ENCODE measurements around the gene ULK1.

The ULK1 gene

DNA sequence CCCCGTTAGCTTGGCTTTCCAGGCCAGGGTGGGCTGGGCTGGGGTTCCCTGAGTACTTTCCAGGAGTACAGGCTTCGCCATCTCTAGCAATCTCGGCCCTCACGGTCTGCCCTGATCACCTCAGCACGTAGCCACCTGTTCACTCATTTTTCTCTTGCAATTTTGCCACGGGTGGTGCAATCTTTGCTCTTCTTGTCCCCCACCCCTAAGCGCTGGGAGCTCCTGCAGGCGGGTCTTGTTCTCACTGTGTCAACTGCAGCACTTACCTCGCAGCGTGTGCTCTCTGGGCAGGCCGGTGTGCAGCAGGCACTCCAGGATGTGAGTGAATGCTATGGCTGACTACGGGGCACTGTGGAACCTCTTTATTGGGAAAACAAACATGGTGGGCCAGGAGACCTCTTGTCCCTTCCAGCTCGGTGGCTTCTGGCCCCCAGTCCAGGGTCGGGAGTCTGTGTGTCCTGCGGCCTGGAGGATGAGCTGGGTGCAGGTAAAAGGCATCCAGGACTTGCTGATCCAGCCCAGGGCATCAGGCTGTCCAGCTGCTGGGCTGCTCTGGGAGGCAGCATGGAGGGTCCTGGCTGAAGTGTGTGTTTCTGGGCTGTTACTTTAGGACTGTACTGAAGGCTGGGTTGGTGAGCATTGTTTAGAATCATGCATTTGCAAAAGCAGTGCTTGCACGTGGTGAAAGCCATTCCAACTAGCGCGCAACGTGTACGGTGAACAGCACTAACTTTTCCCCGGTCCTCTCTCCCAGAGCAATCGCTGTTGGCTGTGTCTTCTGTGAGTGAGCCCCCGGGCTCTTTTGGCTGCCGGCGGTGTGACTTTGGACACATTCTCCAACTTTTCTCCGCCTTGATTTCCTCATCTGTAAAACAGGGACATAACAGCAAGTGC is 1.5 kb upstream of the ULK1 start:
- no peak for DNase-seq (ENCODE audit: low read depth in 2 of 2)

DNA sequence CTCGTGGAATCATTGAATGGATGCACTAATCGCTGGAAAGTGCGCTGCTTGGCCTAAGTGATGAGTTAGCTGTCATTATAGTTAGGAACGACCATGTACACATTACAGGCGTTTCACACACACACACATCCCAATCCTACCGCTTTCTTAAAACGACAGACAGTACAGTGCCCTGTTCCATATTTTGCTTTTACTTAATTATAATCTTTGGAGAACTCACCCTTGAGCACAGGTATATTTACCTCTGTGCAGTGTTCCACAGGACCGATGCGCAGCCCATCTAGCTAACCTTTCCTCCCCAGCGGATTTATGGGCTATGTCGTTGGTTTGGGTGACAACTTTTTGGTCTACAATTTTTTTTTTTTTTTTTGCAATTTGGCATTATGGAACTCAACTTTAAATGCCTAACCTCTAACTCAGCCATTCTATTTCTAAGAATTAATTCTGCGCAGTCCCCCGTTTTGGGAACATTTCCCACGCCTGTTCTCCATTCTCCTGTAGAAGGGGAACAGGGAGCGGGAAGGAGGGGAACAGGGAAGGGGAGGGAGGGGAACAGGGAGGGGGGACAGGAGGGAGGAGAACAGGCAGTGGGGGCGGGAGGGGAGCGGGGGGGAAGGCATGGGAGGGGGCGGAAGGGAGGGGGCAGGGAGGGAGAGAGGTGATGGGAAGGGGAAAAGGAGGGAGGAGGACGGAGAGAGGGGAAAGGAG is 663 bp upstream of the ULK1 start:
- no peak for DNase-seq (ENCODE audit: low read depth in 2 of 2)

DNA sequence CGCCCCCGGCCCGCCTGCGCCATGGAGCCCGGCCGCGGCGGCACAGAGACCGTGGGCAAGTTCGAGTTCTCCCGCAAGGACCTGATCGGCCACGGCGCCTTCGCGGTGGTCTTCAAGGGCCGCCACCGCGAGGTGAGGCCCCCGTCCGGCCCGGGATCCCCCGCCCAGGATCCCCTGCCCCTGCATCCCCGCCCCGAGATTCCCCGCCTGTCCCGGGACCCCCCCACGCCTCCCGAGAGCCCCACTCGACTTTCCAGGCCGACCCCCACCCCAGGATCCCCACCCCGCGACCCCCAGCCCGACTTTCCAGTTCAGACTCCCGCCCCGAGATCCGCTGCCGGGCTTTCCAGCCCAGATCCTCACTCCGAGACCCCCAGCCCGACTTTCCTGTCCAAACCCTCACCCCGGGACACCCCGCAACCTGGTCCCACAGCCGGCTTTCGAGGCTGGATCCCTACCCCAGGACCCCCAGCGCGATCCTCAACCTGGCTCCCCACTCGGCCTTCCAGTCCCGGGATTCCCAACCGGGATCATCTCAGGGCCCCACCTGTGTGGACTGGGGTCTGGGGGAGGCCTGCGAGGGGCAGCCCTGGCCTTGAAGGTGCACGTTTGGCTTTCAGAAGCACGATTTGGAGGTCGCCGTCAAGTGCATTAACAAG is 688 bp downstream of the ULK1 start:
- no peak for DNase-seq (ENCODE audit: low read depth in 2 of 2)

DNA sequence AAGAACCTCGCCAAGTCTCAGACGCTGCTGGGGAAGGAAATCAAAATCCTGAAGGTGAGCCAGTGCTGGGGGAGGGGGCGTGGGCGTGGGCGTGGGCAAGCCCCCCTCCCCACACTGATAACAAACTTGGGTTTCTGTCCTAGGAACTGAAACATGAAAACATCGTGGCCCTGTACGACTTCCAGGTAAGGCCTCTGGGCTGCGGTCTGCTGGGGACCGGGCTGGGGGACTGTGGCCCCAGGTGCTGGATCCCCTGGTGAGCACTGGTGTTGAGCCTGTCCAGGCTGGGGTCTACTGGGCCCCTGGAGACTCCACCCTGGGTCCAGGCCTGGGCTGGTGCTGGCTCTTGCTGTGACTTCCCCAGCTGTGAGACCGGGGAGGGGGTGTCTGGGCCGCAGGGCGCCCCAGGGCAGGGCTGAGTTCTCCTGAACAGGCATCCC is 1.2 kb downstream of the ULK1 start:
- no peak for DNase-seq (ENCODE audit: low read depth in 2 of 2)

DNA sequence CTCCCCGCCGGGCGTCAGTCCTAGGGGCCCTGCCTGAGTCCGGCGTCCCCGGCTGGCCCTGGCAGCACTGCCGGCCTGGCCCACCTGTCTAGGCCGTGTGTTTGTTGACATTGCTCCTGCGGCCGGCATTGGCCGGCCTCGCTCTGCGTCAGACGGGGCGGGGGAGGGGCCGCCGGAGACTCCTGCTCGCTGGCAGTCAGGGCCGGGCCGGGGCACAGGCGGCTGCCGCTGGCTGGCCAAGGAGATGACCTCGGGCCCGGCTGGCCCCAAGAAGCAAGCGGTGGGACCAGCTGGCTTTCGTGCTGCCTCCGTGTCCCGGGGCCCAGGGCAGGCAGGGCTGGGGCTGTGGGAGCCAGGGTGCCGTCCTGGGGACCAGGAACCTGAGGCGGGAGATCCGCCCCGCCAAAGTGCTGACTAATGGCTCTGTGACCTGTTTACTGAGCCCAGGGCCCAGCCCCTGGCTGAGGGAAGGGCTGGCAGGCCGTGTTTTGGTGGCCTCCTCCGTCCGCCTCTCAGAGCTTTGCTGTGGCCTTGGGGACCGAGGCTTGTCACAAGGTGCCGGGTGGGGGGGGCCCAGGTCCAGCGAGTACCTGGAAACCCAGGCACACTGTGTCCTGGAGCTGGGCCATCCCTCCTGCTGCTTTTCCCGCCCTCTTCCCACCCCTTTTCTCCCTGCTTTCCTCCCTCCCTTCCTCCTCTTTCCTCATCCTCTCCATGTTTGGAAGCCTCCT is 1.8 kb downstream of the ULK1 start:
- peak; percentile 52 to 55 for DNase-seq (ENCODE audit: low read depth in 2 of 2)

DNA sequence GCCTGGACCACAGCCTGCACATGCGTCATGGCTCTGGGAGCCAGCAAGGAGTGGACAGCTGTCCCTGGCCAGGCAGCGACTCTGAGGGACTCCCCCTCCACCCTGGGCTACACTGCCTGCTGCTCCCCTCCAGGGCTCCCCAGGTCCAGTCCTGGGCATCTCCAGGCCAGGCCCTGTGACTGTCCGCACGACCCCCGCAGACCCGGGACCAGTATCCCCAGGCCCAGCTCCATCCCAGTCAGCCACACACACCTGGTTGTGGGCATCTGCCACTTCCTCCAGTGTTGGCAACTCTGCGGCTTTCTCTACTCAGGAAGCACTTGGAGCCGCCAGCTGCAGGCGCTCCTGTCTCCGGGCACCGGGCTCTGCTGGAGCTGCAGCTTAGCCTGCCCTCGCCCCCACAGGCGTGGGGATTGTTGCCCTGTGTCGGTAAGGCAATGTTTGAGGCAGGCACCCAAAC is 2.4 kb downstream of the ULK1 start:
- no peak for DNase-seq (ENCODE audit: low read depth in 2 of 2)

DNA sequence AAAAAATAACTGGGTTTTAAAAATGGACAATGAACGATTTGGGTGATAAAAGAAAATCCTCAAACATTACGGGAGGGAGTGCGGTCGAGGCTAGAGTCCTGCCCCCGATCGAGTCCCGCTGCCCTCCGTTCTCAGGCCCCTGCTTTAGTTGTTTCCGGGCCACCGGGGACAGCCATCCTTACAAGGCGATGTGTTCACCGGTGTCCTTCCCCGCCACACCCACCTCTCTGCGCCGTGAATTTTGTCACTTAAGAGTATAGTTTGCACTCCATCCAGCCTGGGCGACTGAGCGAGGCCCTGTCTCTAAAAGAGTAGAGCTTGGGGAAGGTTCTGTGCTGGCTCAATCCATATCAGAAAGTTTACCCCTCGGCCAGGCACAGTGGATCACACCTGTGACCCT is 2.9 kb downstream of the ULK1 start:
- DNase-seq (ENCODE audit: low read depth in 2 of 2) = no peak

DNA sequence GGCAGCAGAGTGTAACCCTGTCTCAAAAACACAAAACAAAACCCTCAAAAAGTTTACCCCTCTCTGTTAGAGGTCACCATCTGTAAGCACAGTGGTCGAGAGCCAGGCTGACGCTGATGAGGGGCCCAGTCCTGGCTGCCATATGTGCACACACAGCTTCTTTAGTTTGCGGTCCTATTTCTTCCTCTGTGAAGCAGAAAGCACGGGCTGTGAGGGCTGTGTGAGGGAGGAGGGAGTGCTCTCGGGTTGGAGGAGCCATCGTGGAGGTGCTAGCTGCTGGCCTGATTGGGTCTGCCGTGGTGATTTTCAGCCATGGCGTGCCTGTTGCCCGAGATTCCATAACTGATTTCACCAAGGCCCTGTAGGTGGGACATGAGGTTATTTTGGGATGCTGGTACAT is 3.5 kb downstream of the ULK1 start:
- no peak for DNase-seq (ENCODE audit: low read depth in 2 of 2)

DNA sequence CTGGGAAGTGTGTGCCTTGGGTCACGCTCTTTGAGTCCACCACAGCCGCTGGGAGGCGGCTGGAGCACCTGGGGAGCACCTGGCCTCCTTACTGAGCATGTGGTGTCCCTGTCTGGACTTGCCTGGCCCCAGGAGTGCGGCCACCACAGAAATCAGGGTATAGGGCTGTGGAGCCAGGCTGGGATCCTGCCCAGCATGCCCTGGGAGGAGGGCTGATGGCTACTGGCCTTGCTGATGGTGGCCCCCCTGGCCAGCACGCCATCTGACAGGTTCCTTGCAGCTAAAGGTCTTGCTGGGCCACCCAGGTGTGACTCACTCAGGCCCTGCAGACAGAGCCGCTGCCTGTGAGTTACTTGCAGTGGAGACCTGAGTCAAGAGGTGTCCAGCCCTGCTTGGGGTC is 6.0 kb downstream of the ULK1 start:
- no peak for DNase-seq (ENCODE audit: low read depth in 2 of 2)

DNA sequence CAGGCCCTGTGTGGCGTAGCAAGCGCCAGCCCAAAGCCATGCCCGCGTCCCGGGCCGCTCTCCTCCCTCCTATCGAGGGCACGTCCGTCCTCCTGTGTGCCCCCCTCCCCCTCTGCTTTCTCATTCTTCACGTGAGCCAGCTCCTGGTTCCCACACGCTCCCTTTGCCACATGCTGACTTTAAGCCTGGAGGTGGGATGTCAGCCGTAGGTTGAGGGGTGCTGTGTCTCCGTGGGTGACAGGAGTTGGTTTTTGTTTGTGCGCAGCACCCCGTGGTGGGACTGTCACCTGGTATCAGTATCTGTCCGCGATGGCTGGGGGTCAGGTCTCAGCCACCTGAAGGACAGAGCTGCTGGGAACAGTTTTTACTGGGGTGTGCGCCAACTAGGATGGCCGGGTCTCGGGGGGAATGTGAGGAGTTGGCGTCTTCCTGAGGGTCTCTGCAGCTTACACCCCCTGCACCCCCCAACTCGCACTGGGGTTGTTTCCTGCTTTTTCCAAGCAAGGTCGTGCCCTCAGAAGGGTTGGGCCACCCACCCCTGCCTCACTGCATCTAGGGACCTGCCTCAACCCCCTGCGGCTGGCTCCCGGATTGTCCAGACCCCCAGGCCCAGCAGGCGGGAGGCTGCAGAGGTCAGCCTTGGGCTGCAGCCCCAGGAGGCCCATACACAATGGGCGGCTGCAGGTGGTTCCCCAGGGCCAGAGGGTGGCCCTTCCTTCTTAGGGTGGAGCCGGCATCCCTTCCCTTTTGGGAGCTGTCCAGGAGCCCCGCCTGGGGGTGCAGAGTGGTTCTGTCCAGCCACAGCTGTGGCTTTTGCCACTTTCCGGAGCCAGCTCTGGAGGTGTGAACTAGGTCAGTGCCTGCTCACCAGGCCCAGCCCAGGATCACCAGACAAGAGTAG is 7.3 kb downstream of the ULK1 start:
- no peak for DNase-seq (ENCODE audit: low read depth in 2 of 2)

DNA sequence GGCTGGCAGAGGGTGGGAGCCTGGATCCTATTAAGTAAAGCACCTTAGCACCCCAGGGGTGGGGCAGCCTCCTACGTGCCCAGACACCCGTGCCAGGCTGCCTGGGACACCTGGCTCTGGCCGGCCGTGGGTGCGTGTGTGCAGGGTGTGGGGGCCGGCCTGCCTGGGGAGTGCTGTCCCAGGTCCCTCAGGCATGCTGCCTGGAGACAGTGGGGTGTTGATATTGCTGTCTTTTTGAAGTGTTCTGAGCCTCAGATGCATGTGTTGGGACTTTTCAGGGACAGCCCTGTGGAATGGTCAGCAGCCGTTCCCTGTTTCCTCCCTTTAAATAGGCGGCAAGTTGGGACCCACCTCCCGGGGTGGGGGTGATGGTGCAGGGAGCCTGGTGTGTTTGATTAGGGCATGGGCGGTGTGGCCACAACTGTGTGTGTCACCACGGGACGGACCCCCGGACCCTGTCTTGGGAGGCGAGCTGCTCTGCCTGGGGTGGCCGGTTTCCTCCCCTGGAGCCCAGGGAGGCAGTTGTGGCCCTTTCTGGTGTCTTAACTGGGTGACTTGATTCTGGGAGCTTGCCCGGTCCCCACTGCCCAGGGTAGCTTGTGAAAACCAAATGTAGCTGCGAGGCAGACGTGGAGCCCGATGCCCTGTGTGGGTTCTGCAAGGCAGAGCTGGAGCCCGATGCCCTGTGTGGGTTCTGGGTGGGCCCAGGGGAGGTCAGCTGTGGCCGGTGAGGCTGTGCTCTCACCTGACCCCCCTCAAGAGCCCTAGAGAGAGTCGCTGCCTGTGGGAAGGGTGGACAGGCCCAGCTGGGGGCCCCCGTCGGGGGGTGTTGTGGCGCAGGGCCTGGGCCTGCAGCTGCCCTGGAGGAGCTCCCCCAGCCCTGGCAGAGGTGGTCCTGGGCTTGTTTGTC is 8.2 kb downstream of the ULK1 start:
- no peak for DNase-seq (ENCODE audit: low read depth in 2 of 2)

DNA sequence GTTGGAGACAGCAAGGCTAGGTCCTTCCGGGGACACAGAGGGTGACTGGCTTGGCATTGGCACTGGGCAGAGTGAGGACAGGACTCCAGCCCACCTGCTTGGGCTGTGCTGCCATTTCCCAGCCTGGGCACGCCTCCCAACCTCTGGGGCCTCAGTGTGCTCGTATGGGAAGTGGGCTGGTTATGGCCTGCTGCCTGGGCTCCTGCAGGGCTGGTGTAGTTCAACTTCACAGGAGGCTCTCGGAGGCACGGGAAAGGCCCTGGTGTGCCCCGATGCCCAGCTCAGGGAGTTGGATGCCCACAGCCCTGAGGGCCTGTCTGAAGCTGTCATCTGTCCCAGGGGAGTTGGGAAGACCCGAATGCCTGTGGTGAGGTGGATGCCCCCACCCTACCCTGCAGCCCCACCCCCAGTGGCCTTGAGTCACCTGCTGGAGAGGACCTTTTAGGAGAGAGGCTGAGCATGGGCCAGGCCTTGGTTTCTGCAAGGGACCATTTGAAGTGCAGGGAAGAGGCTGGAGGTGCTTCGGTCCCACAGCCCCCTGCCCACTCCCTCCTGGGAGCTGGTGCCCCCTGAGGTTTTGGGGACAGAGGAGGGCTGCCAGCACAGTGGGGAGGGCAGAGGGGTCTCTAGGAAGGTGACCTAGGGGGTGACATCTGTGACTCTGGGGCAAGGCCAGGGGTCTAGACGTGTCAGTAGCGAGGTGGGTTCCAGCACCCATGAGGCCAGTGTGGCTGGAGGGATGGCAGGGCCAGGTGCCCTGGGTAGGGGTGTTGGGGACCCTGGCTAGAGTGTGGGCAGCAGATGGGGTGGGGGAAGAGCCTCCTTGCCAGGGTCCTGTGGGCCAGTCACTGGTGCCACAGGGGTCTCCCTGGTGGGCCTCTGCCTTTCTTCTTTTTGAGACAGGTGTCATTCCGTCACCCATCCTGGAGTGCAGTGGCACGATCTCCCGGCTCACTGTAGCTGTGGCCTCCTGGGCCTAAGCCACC is 9.1 kb downstream of the ULK1 start:
- DNase-seq (ENCODE audit: low read depth in 2 of 2) = no peak

DNA sequence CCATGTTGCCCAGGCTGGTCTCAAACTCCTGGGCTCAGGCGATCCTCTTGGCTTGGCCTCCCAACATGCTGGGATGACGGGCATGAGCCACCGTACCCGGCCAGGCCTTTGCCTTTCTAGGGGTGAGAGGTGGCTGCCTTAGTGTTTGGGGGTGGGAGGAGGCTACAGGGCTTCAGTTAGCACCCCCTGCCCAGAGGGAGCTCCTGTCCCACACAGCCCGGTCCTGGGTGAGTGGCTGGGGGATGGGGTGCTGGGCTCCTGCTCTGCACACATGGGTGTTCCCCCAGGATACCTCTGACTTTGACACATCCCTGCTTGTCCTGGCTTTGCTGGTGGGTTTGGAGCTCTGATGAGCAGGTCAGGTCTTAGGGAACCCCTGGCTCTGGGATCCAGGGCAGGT is 9.9 kb downstream of the ULK1 start:
- no peak for DNase-seq (ENCODE audit: low read depth in 2 of 2)

DNA sequence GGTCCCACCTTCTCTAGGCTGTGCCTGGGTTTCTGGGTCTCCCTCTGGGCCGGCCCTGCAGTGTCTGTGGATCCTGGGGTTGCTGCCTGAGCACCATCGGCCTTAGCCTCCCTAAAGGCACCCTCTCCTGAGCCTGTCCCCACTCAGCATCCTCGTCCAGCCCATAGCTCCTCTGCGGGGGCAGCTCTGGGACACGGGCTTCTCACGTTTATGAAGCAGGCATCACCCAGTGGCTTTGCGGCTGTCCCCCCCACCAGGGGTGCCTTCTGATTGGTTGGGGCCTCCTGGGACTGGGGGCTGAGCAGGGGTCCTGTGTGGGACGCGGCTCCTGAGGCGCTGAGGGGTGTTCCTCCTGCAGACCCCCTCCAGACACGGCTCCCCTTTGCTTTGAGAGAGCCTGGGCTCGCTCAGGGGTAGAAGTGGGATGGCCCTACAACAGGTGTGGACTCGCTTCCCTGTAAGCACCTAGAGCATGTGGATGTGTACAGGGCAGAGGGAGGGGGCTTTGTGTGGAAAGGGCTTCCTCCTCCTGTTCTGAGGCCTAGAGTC is 10.7 kb downstream of the ULK1 start:
- DNase-seq (ENCODE audit: low read depth in 2 of 2) = no peak

DNA sequence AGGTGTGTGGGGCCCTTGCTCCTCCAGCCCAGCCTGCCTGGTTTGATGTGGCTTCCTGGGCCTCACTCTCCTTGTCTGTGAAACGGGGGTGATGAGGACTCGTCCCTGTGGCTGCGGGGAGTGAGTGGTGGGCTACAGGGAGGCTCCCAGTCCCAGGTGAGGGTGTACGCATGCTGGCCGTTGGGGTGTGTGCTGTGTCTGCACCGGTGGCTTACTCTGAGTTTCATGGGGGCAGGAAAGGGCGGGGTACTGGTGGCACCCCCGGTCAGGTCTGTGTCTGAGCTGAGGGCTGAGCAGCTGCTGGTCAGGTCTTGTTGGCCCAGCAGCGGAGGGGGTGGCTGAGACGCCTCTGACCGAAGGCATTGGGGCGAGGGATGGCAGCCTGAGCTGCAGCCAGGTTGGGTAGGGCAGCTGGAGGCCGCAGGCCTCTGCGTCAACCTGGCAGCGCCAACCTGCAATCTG is 11.2 kb downstream of the ULK1 start:
- no peak for DNase-seq (ENCODE audit: low read depth in 2 of 2)

DNA sequence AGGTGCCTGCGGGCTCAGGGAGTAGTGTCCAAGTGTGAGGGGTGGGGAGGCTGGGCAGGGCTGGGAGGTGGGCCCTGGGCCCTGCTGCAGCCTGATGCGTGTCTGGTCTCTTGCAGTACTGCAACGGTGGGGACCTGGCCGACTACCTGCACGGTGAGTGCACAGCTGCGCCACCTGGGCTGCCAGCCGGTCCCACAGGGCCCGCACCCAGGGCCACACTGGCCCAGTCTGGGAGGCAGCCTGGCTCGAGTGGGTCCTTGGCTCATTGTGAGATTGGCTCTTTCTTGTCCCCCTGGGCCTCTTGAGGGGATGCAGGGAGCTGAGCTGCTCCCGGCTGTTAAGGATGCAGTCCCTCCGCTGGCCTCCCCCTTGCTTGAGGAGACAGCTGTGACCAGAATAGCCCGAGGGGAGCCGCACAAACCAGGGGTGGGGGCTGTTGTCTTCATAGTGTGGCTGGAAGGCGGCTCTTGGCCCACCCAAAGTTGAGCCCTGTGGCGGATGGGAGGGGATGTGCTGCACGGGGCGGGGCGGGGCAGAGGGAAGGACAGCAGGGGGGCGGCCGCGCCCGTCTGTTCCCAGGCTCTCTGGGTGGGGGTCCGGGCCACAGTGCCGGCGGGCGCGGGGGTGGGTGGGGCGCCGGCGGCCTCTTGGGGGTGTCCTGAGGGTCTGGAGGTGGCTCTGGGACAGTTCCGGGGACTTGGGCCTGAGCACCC is 13.1 kb downstream of the ULK1 start:
- no peak for DNase-seq (ENCODE audit: low read depth in 2 of 2)
